ENCODE results near the gene TMEM169.
A peak's percentile ranks its signal among the peaks of the same experiment; 100 is the strongest.

The TMEM169 gene, protein sequence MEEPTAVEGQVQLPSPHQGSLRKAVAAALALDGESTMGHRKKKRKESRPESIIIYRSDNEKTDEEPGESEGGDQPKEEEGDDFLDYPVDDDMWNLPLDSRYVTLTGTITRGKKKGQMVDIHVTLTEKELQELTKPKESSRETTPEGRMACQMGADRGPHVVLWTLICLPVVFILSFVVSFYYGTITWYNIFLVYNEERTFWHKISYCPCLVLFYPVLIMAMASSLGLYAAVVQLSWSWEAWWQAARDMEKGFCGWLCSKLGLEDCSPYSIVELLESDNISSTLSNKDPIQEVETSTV

DNA sequence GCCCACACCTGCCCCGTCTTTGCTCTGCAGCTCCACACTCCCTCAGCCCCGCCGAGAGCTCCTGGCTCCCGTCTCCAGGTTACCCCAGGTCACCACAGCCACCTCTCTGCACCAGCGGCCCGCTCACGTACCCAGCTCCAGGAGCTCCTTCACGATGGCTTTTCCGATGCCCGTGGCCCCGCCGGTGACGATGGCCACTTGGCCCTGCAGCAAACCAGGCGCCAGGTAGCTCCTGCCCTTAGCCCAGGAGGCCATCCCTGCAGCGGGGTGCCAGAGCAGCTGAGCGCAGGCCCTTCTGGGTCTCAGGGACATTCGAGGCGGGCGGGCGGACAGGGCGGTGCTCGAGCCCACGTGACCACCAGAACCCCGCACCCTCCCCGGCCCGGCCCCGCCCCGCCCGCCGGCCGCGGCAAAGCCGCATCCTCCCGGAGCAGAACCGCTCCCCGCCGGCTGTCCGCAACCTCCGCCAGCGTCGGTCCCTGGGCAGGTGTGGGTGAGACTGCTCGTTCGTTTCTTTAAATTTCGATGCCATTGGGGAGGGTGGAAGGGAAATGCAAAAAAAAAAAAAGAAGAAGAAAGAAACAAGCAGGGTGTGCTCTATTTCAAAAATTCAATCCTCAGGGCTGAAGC, at the start of gene TMEM169, which contains the start of gene PECR:
TMEM169 (plus strand) TSS at position 433 of the 630 bp plus-strand sequence. CDS start 14,045 bp downstream, outside the sequence.
PECR (minus strand) TSS at position 323 of the 630 bp plus-strand sequence; CDS start at position 255, 68 bp downstream.
- TF ChIP-seq MYC (IDR thresholded peaks at IDR 0.05; ENCODE audit: low read depth, low read length) (no peak), POLR2A (IDR thresholded peaks at IDR 0.05; ENCODE audit: extremely low read depth, insufficient read length) (no peak), CTCF (IDR thresholded peaks at IDR 0.05; ENCODE audit: low read depth, low read length) (no peak)
- peak; percentile 63 for DNase-seq (ENCODE audit: low read depth)
- H3K4me3 ChIP-seq (ENCODE audit: low read depth, low read length), result peak within 1 kb of the TSS; percentile 56

DNA sequence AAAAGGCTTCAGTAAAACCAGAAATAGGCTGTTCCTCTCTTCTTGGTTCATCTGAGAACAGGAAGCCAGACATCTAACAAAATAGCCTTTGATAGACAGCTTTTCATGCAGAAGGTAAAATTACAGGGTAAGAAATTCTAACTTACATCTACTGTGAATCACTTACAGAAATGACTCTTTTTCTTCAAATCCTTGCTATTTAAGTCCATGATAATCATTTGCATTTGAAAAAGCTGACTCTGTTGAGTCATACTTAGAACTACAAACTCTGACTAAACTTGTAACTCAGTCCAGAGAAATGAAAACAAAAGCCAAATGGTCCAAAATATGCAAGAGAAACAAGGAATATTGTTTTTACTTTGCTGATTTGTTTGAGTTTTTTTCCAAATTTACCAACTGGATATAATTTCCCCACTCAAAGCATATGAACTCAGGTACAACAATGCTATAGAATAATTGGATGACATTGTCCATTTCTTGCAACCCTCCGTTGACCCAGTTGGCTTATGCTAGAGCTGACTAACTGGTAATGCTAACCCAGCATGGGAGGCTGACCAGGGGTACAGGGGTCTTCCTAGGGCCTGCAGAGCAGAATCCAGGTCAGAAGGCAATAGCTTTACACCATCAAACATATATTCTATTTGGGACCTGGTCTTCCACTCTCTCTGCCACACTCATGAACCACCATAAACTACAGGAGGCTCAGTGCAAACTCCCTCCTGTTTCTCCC, 49.6 kb upstream of the TMEM169 start:
- no peak overlapping the region for H3K4me3 ChIP-seq (ENCODE audit: low read depth, low read length)
- no peak for DNase-seq (ENCODE audit: low read depth)
- TF ChIP-seq MAX (IDR thresholded peaks at IDR 0.05; ENCODE audit: low read depth, low read length) (no peak), POLR2A (IDR thresholded peaks at IDR 0.05; ENCODE audit: extremely low read depth, insufficient read length) (no peak), MYC (IDR thresholded peaks at IDR 0.05; ENCODE audit: low read depth, low read length) (no peak), CTCF (IDR thresholded peaks at IDR 0.05; ENCODE audit: low read depth, low read length) (no peak)

GRCh38 chr2:216033403-216033802, 48.3 kb upstream of the TMEM169 start:
- DNase-seq (ENCODE audit: low read depth), result no peak
- TF ChIP-seq MYC (IDR thresholded peaks at IDR 0.05; ENCODE audit: low read depth, low read length) (no peak), POLR2A (IDR thresholded peaks at IDR 0.05; ENCODE audit: extremely low read depth, insufficient read length) (no peak), MAX (IDR thresholded peaks at IDR 0.05; ENCODE audit: low read depth, low read length) (no peak), CTCF (IDR thresholded peaks at IDR 0.05; ENCODE audit: low read depth, low read length) (no peak)
- H3K4me3 ChIP-seq (ENCODE audit: low read depth, low read length), result no peak overlapping the region

- TF ChIP-seq MYC (IDR thresholded peaks at IDR 0.05; ENCODE audit: low read depth, low read length) (no peak), CTCF (IDR thresholded peaks at IDR 0.05; ENCODE audit: low read depth, low read length) (peak; percentile 93)
- H3K4me3 ChIP-seq (ENCODE audit: low read depth, low read length), result no peak overlapping the region
- peak; percentile 81 for DNase-seq (ENCODE audit: low read depth)
Measured at GRCh38 chr2:216034065-216034464, 47.7 kb upstream of the TMEM169 start.

DNA sequence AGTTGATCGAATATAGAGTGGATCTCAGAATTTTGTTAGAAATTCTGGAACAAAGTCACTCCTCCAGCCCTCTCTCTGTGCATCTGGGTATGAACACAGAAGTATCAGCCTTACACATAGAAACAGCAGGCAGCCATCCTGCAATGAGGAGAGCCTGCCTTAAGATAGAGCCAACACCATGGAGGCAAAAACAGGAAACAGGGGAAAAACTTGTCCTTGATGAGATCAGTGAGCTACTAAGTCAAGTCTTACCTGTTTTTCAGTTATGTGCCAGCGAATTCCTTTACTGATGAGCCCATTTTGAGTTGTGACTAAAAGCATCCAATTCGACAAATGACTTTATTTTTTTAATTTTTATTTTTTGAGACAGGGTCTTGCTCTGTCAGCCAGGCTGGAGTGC, 41.8 kb upstream of the TMEM169 start:
- DNase-seq (ENCODE audit: low read depth), result no peak
- no peak overlapping the region for H3K4me3 ChIP-seq (ENCODE audit: low read depth, low read length)

More for the DNA sequence above, 41.8 kb upstream of the TMEM169 start:
- TF ChIP-seq MAX (IDR thresholded peaks at IDR 0.05; ENCODE audit: low read depth, low read length) (no peak), MYC (IDR thresholded peaks at IDR 0.05; ENCODE audit: low read depth, low read length) (no peak), CTCF (IDR thresholded peaks at IDR 0.05; ENCODE audit: low read depth, low read length) (no peak), POLR2A (IDR thresholded peaks at IDR 0.05; ENCODE audit: extremely low read depth, insufficient read length) (no peak)
